ENCODE data around the gene RNF166.
"Not testable (repeated sequence)": the region's sequence is repeated elsewhere in the genome, so short reads cannot be mapped to it uniquely, and the experiment has no call there.

Gene RNF166

DNA sequence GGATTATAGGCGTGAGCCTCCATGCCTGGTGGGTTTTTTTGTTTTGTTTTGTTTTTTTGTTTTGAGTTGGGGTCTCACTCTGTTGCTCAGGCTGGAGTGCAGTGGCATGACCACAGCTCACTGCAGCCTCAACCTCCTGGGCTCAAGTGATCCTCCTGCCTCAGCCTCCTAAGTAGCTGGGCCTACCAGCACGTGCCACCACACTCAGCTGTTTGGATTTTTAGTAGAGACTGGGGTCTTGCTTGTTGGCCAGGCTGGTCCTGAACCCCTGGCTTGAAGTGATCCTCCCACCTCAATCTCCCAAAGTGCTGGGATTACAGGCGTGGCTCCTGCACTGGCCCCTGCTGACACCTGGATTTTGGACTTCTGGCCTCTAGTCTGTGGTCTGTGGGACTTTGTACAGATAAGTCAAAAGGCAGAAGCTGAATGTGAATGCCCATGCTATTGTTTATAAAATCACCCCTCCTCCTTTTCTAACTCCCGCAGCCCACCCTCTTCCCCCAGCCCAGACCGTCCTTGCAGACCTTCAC lies 25.6 kb downstream of the RNF166 start:
- Histone ChIP-seq H3K4me3 (no peak overlapping the region), H3K4me1 (peaks cover 61% of the 10 kb centered on the region), H3K9ac (no peak overlapping the region; the same call in 1 of the 2 replicates), H3K4me2 (peak overlapping the region; percentile 68), H3K36me3 (peaks cover 34% of the 10 kb centered on the region), H3K9me3 (no peaks in the 10 kb centered on the region), H3K27me3 (no peaks in the 10 kb centered on the region; the same call in 1 of the 2 replicates), H4K20me1 (no peaks in the 10 kb centered on the region), H3K27ac (no peak overlapping the region)
- TF ChIP-seq Cebpa-rat (IDR thresholded peaks at IDR 0.05) = no peak

DNA sequence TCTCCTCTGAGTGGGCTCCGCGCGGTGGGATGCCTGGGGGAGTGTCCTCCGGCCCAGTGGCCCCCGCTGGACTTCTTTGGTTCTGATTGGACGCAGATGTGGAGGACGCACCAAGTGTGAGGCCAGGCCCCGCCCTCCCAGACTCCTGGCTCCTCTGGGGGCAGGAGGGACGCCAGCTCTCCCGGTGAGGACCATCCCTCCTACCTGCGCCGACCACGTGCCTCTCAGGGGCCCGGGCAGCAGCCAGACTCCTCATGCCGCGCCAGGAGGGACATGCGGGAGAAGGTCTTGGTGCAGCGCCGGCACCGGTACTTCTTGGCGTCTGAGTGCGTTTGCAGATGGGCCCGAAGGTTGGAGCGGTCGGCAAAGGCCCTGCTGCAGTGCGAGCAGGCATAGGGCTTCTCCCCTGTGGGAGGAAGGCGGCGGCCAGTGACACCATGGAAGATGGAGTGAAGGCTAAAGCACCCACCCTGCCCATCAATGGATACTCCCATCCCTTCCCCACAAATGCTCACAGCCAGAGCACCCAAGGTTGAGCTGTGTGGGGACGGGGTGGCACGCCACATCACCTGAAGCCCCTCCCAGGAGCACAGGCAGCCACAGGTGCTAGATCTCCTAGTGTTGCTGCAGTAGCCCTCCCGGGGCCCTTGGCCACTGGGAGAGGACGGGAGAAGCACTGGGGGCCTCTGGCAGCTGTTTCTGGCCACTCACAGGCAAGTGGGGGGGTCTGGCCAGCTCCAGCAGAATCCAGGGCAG lies 27.8 kb downstream of the RNF166 start:
- Histone ChIP-seq H3K4me2 (no peak overlapping the region), H3K4me3 (no peak overlapping the region), H3K9me3 (no peaks in the 10 kb centered on the region), H3K4me1 (peaks cover 62% of the 10 kb centered on the region), H3K27me3 (no peaks in the 10 kb centered on the region), H3K9ac (no peak overlapping the region), H3K36me3 (peaks cover 50% of the 10 kb centered on the region), H4K20me1 (no peaks in the 10 kb centered on the region), H3K27ac (peak overlapping the region; percentile 18; the same call in 1 of the 2 replicates)
- TF ChIP-seq Cebpa-rat (IDR thresholded peaks at IDR 0.05) = no peak

- no peak overlapping the region for H3K4me2 ChIP-seq
- H3K9ac ChIP-seq = no peak overlapping the region
- H3K36me3 ChIP-seq = peaks cover 52% of the 10 kb centered on the region
- peaks cover 63% of the 10 kb centered on the region for H3K4me1 ChIP-seq
- H3K27ac ChIP-seq = no peak overlapping the region
- H3K9me3 ChIP-seq = no peaks in the 10 kb centered on the region
- H4K20me1 ChIP-seq = no peaks in the 10 kb centered on the region
- H3K27me3 ChIP-seq = no peaks in the 10 kb centered on the region
- TF ChIP-seq Cebpa-rat (IDR thresholded peaks at IDR 0.05) = no peak
- no peak overlapping the region for H3K4me3 ChIP-seq
Measured at GRCh38 chr16:88677721-88678120, 28.5 kb downstream of the RNF166 start.

- no peaks in the 10 kb centered on the region for H4K20me1 ChIP-seq
- H3K4me3 ChIP-seq = no peak overlapping the region
- no peak for TF ChIP-seq Cebpa-rat (IDR thresholded peaks at IDR 0.05)
Measured at GRCh38 chr16:88676502-88677242, 29.5 kb downstream of the RNF166 start.

GRCh38 chr16:88673716-88674379 lies 32.4 kb downstream of the RNF166 start:
- no peak for TF ChIP-seq Cebpa-rat (IDR thresholded peaks at IDR 0.05)
- Histone ChIP-seq H4K20me1 (no peaks in the 10 kb centered on the region), H3K36me3 (peaks cover 51% of the 10 kb centered on the region), H3K4me2 (peak overlapping the region; percentile 35), H3K27me3 (no peaks in the 10 kb centered on the region), H3K27ac (0 out of 2 replicates have a peak overlapping the region, but pooled peaks have one; percentile 13), H3K4me1 (peaks cover 51% of the 10 kb centered on the region), H3K4me3 (no peak overlapping the region), H3K9ac (peak overlapping the region; percentile 40; the same call in 1 of the 2 replicates), H3K9me3 (no peaks in the 10 kb centered on the region)

More at GRCh38 chr16:88676502-88677242, 29.5 kb downstream of the RNF166 start:
- Histone ChIP-seq H3K9me3 (no peaks in the 10 kb centered on the region), H3K27me3 (no peaks in the 10 kb centered on the region), H3K36me3 (peaks cover 52% of the 10 kb centered on the region), H3K4me1 (peaks cover 63% of the 10 kb centered on the region), H3K27ac (no peak overlapping the region), H3K9ac (no peak overlapping the region), H3K4me2 (no peak overlapping the region)

GRCh38 chr16:88672776-88673175 lies 33.4 kb downstream of the RNF166 start:
- no peak overlapping the region for H3K9ac ChIP-seq
- peaks cover 51% of the 10 kb centered on the region for H3K4me1 ChIP-seq
- no peaks in the 10 kb centered on the region for H4K20me1 ChIP-seq
- no peak for TF ChIP-seq Cebpa-rat (IDR thresholded peaks at IDR 0.05)
- peak overlapping the region; percentile 10 for H3K4me2 ChIP-seq
- H3K9me3 ChIP-seq = no peaks in the 10 kb centered on the region
- peaks cover 40% of the 10 kb centered on the region for H3K36me3 ChIP-seq
- no peak overlapping the region for H3K27ac ChIP-seq
- no peaks in the 10 kb centered on the region for H3K27me3 ChIP-seq
- H3K4me3 ChIP-seq = no peak overlapping the region

DNA sequence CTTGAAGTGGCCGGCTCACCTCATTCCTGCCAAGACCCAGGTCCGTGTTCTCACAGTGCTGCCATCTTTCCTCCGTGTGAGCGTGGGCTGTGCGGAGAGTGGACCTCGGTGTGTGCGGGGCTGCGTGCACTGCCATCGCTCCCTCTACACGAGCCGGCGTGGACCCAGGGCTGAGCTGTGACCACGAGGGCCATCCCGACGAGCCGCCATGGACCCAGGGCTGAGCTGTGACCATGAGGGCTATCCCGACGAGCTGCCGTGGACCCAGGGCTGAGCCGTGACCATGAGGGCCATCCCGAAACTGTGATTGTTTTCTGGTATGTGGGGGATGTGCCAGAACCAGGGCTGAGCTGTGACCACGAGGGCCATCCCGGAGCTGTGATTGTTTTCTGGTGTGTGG lies 34.4 kb downstream of the RNF166 start:
- peak overlapping the region; percentile 10; the same call in 1 of the 2 replicates for H3K4me2 ChIP-seq
- H3K4me1 ChIP-seq = peaks cover 51% of the 10 kb centered on the region
- H4K20me1 ChIP-seq = no peaks in the 10 kb centered on the region
- no peak overlapping the region for H3K9ac ChIP-seq
- no peaks in the 10 kb centered on the region for H3K9me3 ChIP-seq
- H3K36me3 ChIP-seq = peaks cover 30% of the 10 kb centered on the region
- H3K27me3 ChIP-seq = no peaks in the 10 kb centered on the region
- no peak for TF ChIP-seq Cebpa-rat (IDR thresholded peaks at IDR 0.05)
- no peak overlapping the region for H3K4me3 ChIP-seq
- no peak overlapping the region for H3K27ac ChIP-seq

DNA sequence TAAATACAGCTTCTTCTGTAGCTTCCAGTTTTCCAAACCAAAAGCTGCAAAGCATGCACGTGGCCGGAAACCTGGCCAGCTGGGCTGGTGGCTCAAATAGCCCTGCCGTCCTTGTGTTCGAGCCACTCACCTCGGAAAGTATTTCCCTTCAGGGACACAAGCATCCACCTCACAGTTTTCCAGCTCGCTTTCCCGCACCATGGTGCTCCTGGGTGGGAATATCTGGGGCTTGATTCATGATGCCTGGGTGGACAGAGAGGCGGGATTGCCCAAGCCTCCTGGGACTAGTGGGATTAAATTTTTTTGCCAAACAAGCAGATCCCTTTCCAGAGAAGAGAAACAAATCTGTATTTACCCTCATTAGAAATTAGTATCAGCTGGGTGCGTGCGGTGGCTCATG lies 36.2 kb downstream of the RNF166 start:
- peaks cover 34% of the 10 kb centered on the region for H3K4me1 ChIP-seq
- no peaks in the 10 kb centered on the region for H3K9me3 ChIP-seq
- no peaks in the 10 kb centered on the region for H3K27me3 ChIP-seq
- no peak overlapping the region for H3K4me3 ChIP-seq
- peaks cover 17% of the 10 kb centered on the region for H3K36me3 ChIP-seq
- H3K27ac ChIP-seq = no peak overlapping the region
- H3K9ac ChIP-seq = no peak overlapping the region
- no peaks in the 10 kb centered on the region for H4K20me1 ChIP-seq
- H3K4me2 ChIP-seq = no peak overlapping the region
- TF ChIP-seq Cebpa-rat (IDR thresholded peaks at IDR 0.05) = no peak

- not testable (repeated sequence) for H3K27ac ChIP-seq, H4K20me1 ChIP-seq, H3K9ac ChIP-seq, H3K9me3 ChIP-seq, H3K4me2 ChIP-seq, H3K4me3 ChIP-seq, H3K27me3 ChIP-seq
- H3K4me1 ChIP-seq = peaks cover 29% of the 10 kb centered on the region
- H3K36me3 ChIP-seq = peaks cover 17% of the 10 kb centered on the region
Measured at GRCh38 chr16:88669493-88669892, 36.7 kb downstream of the RNF166 start.

Data from BLaER1 (cell line).